Measurements from ENCODE around the gene RFC4. TPM values are rescaled to one million over a fixed set of nuclear protein-coding genes. Genes with fewer than 3 reads are reported as not detected.
"Not testable (repeated sequence)": the region's sequence is repeated elsewhere in the genome, so short reads cannot be mapped to it uniquely, and the experiment has no call there.

The RFC4 gene
- total RNA-seq, 1 donor from 2014 or later = 23.5 TPM

DNA sequence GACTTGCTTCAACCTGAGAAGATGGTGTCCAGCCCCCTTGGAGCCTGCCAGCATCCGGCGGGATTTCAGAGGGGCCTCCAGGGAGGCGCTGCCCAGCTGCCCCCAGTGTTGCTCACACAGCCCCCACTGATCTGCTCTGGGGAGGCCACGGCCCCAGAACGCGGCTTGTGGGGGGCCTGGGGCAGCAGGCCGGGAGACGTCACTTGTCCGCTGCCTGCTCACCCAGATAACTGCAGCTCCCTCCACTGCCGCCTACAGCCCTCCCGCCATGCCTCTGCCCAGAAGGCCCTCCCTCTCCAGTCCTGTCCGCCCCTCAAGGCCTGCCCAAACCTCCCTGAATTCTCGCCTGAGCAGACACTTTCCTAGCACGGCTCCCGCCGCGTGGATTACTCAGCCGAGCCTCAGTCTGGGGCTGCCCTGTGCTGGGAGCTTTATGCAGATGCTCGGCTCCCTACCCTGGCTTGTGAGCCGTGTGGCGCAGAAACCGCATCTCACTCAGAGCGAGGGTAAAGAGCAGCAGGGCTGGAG is 19.1 kb upstream of the RFC4 start:
- H3K27me3 ChIP-seq (ENCODE audit: control insufficient read depth in 3 of 3, insufficient read depth in 3 of 3, low read length in 3 of 3) = peaks cover 39 to 44% (median 42%) of the 10 kb centered on the region in 3 donors
- H3K27ac ChIP-seq (ENCODE audit: low read depth, low read length) = no peak overlapping the region
- H3K9me3 ChIP-seq (ENCODE audit: control insufficient read depth in 3 of 3, low read length in 3 of 3) = no peaks in the 10 kb centered on the region
- no peak overlapping the region for H3K9ac ChIP-seq (ENCODE audit: low read depth in 1 of 3, low read length in 3 of 3)
- H3K4me1 ChIP-seq (ENCODE audit: control insufficient read depth in 3 of 3, insufficient read depth in 3 of 3, low read length in 3 of 3) = peaks cover 7 to 15% (median 8%) of the 10 kb centered on the region in 3 donors
- H3K4me3 ChIP-seq (ENCODE audit: low read length in 3 of 3) = no peak overlapping the region
- H3K36me3 ChIP-seq (ENCODE audit: control insufficient read depth in 3 of 3, insufficient read depth in 3 of 3, low read length in 3 of 3) = no peaks in the 10 kb centered on the region

DNA sequence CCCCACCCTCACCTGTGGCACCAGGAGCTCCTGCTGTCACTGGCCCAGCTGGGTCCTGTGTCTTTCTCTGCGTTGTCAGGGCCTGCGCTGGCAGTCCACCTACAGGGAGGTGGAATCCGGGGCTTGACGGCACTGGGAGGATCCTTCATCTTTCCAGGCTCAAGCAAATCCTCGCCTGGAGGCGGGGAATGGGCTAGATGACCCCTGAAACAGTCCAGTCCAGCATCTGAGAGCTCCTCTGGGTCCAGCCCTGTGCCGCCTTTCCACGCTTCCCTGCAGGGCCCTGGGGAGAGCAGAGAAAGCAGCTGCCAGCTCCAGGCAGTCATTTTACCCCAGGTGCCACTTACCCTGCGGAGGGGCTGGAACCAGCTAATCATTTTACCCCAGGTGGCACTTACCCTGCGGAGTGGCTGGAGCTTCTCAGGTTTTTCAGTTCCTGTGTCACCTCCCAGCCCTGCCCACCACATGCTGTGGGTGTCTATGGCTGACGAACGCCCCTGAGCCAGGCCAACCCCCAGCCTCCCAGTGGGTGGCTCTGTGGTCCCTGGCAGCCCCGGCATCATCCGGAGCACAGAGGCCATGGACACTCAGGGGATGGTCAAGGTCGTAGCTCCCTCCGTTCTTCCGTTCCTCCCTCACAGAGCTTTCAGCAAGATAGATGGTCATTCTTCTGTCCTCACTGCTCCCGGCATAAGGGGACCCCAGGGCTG is 18.3 kb upstream of the RFC4 start:
- no peaks in the 10 kb centered on the region for H3K36me3 ChIP-seq (ENCODE audit: control insufficient read depth in 3 of 3, insufficient read depth in 3 of 3, low read length in 3 of 3)
- no peak overlapping the region for H3K9ac ChIP-seq (ENCODE audit: low read depth in 1 of 3, low read length in 3 of 3)
- H3K4me3 ChIP-seq (ENCODE audit: low read length in 3 of 3) = no peak overlapping the region
- no peaks in the 10 kb centered on the region for H3K9me3 ChIP-seq (ENCODE audit: control insufficient read depth in 3 of 3, low read length in 3 of 3)
- H3K27me3 ChIP-seq (ENCODE audit: control insufficient read depth in 3 of 3, insufficient read depth in 3 of 3, low read length in 3 of 3) = peaks cover 31 to 36% (median 34%) of the 10 kb centered on the region in 3 donors
- H3K27ac ChIP-seq (ENCODE audit: low read depth, low read length) = no peak overlapping the region
- peaks cover 7 to 15% (median 8%) of the 10 kb centered on the region in 3 donors for H3K4me1 ChIP-seq (ENCODE audit: control insufficient read depth in 3 of 3, insufficient read depth in 3 of 3, low read length in 3 of 3)

- Histone ChIP-seq H3K9me3 (ENCODE audit: control insufficient read depth in 3 of 3, low read length in 3 of 3) (no peaks in the 10 kb centered on the region), H3K27me3 (ENCODE audit: control insufficient read depth in 3 of 3, insufficient read depth in 3 of 3, low read length in 3 of 3) (peaks cover 27 to 29% (median 28%) of the 10 kb centered on the region in 3 donors), H3K4me1 (ENCODE audit: control insufficient read depth in 3 of 3, insufficient read depth in 3 of 3, low read length in 3 of 3) (peaks cover 7 to 15% (median 8%) of the 10 kb centered on the region in 3 donors), H3K9ac (ENCODE audit: low read depth in 1 of 3, low read length in 3 of 3) (no peak overlapping the region), H3K27ac (ENCODE audit: low read depth, low read length) (no peak overlapping the region), H3K4me3 (ENCODE audit: low read length in 3 of 3) (no peak overlapping the region), H3K36me3 (ENCODE audit: control insufficient read depth in 3 of 3, insufficient read depth in 3 of 3, low read length in 3 of 3) (no peaks in the 10 kb centered on the region)
Measured at GRCh38 chr3:186823386-186823785, 17.1 kb upstream of the RFC4 start.

GRCh38 chr3:186822388-186822759 is 16.1 kb upstream of the RFC4 start:
- H3K9ac ChIP-seq (ENCODE audit: low read depth in 1 of 3, low read length in 3 of 3); H3K9me3 ChIP-seq (ENCODE audit: control insufficient read depth in 3 of 3, low read length in 3 of 3); H3K27ac ChIP-seq (ENCODE audit: low read depth, low read length); H3K36me3 ChIP-seq (ENCODE audit: control insufficient read depth in 3 of 3, insufficient read depth in 3 of 3, low read length in 3 of 3); H3K4me3 ChIP-seq (ENCODE audit: low read length in 3 of 3): not testable (repeated sequence)
- Histone ChIP-seq H3K27me3 (ENCODE audit: control insufficient read depth in 3 of 3, insufficient read depth in 3 of 3, low read length in 3 of 3) (peaks cover 25 to 27% (median 27%) of the 10 kb centered on the region in 3 donors), H3K4me1 (ENCODE audit: control insufficient read depth in 3 of 3, insufficient read depth in 3 of 3, low read length in 3 of 3) (peaks cover 7 to 11% (median 8%) of the 10 kb centered on the region in 3 donors)

- no peak overlapping the region for H3K9ac ChIP-seq (ENCODE audit: low read depth in 1 of 3, low read length in 3 of 3)
- H3K36me3 ChIP-seq (ENCODE audit: control insufficient read depth in 3 of 3, insufficient read depth in 3 of 3, low read length in 3 of 3) = no peaks in the 10 kb centered on the region
- no peak overlapping the region for H3K4me3 ChIP-seq (ENCODE audit: low read length in 3 of 3)
- no peak overlapping the region for H3K27ac ChIP-seq (ENCODE audit: low read depth, low read length)
- no peaks in the 10 kb centered on the region for H3K9me3 ChIP-seq (ENCODE audit: control insufficient read depth in 3 of 3, low read length in 3 of 3)
- H3K27me3 ChIP-seq (ENCODE audit: control insufficient read depth in 3 of 3, insufficient read depth in 3 of 3, low read length in 3 of 3) = peaks cover 25 to 27% (median 26%) of the 10 kb centered on the region in 3 donors
- peaks cover 7 to 11% (median 8%) of the 10 kb centered on the region in 3 donors for H3K4me1 ChIP-seq (ENCODE audit: control insufficient read depth in 3 of 3, insufficient read depth in 3 of 3, low read length in 3 of 3)
Measured at GRCh38 chr3:186821429-186822387, 15.4 kb upstream of the RFC4 start.

DNA sequence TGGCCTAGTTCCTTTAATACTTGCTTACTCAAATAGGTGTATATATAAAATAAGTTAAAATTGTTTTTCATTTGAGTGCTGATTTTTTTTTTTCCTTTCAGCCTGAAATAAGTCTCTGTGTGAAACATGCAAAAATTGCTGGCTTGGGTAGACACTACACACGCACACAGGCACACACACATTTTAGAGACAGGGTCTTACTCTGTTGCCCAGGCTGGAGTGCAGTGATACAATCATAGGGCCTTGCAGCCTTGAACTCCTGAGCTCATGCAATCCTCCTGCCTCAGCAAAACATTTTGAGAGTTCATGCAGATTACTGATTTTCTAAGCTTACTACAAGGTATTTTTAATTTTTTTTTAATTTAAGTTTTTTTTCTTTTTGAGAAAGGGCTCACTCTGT is 12.7 kb upstream of the RFC4 start:
- H3K4me3 ChIP-seq (ENCODE audit: low read length in 3 of 3) = no peak overlapping the region
- H3K27ac ChIP-seq (ENCODE audit: low read depth, low read length) = no peak overlapping the region
- no peak overlapping the region for H3K9ac ChIP-seq (ENCODE audit: low read depth in 1 of 3, low read length in 3 of 3)
- H3K27me3 ChIP-seq (ENCODE audit: control insufficient read depth in 3 of 3, insufficient read depth in 3 of 3, low read length in 3 of 3) = peaks cover 1 to 8% (median 6%) of the 10 kb centered on the region in 3 donors
- no peaks in the 10 kb centered on the region for H3K4me1 ChIP-seq (ENCODE audit: control insufficient read depth in 3 of 3, insufficient read depth in 3 of 3, low read length in 3 of 3)
- H3K36me3 ChIP-seq (ENCODE audit: control insufficient read depth in 3 of 3, insufficient read depth in 3 of 3, low read length in 3 of 3) = no peaks in the 10 kb centered on the region
- no peaks in the 10 kb centered on the region for H3K9me3 ChIP-seq (ENCODE audit: control insufficient read depth in 3 of 3, low read length in 3 of 3)

GRCh38 chr3:186818516-186818915 is 12.2 kb upstream of the RFC4 start:
- Histone ChIP-seq H3K4me1 (ENCODE audit: control insufficient read depth in 3 of 3, insufficient read depth in 3 of 3, low read length in 3 of 3) (no peaks in the 10 kb centered on the region), H3K4me3 (ENCODE audit: low read length in 3 of 3) (no peak overlapping the region), H3K9me3 (ENCODE audit: control insufficient read depth in 3 of 3, low read length in 3 of 3) (no peaks in the 10 kb centered on the region), H3K9ac (ENCODE audit: low read depth in 1 of 3, low read length in 3 of 3) (no peak overlapping the region), H3K27ac (ENCODE audit: low read depth, low read length) (no peak overlapping the region), H3K36me3 (ENCODE audit: control insufficient read depth in 3 of 3, insufficient read depth in 3 of 3, low read length in 3 of 3) (no peaks in the 10 kb centered on the region), H3K27me3 (ENCODE audit: control insufficient read depth in 3 of 3, insufficient read depth in 3 of 3, low read length in 3 of 3) (peaks cover 6 to 10% (median 8%) of the 10 kb centered on the region in 3 donors)

DNA sequence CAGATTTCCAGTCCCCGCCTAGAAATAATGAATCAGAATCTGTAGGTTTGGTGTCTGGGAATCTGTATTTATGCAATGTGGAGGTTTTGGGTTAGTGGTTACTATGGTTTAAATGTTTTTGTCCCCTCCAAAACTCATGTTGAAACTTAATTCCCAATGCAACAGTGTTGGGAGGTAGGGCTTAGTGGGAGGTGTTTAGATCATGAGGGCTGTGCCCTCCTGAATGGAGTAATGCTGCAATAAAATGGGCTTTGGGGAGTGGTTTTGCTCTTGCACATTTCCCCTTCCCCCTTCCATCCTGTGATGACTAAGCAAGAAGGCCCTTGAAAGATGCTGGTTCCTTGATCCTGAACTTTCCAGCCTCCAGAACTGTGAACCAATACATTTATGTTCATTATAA is 9.2 kb upstream of the RFC4 start:
- no peaks in the 10 kb centered on the region for H3K9me3 ChIP-seq (ENCODE audit: control insufficient read depth in 3 of 3, low read length in 3 of 3)
- no peak overlapping the region for H3K4me3 ChIP-seq (ENCODE audit: low read length in 3 of 3)
- peaks cover 4 to 10% (median 7%) of the 10 kb centered on the region in 3 donors for H3K27me3 ChIP-seq (ENCODE audit: control insufficient read depth in 3 of 3, insufficient read depth in 3 of 3, low read length in 3 of 3)
- no peaks in the 10 kb centered on the region for H3K36me3 ChIP-seq (ENCODE audit: control insufficient read depth in 3 of 3, insufficient read depth in 3 of 3, low read length in 3 of 3)
- no peaks in the 10 kb centered on the region for H3K4me1 ChIP-seq (ENCODE audit: control insufficient read depth in 3 of 3, insufficient read depth in 3 of 3, low read length in 3 of 3)
- no peak overlapping the region for H3K27ac ChIP-seq (ENCODE audit: low read depth, low read length)
- H3K9ac ChIP-seq (ENCODE audit: low read depth in 1 of 3, low read length in 3 of 3) = no peak overlapping the region

DNA sequence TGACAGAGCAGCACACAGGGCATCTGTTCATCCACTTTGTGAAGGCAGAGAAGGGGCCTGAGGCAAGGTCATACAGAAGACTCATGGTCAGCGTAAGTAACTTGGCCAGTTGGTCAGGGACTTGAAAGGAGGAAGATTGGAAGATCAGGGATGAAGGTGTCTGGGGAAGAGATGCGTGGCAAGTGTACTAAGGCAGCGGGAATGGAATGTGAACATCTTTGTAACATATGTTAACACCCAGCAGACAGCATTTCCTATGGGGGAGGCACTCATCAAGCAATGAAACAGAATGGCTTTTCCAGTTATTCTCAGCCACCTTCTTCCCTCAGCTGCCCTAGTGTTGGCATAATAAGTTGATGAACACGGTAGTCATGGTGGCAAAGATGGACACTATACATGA is 7.8 kb upstream of the RFC4 start:
- no peaks in the 10 kb centered on the region for H3K4me1 ChIP-seq (ENCODE audit: control insufficient read depth in 3 of 3, insufficient read depth in 3 of 3, low read length in 3 of 3)
- no peak overlapping the region for H3K9ac ChIP-seq (ENCODE audit: low read depth in 1 of 3, low read length in 3 of 3)
- no peak overlapping the region for H3K4me3 ChIP-seq (ENCODE audit: low read length in 3 of 3)
- no peak overlapping the region for H3K27ac ChIP-seq (ENCODE audit: low read depth, low read length)
- H3K27me3 ChIP-seq (ENCODE audit: control insufficient read depth in 3 of 3, insufficient read depth in 3 of 3, low read length in 3 of 3) = peaks cover 4 to 10% (median 7%) of the 10 kb centered on the region in 3 donors
- H3K9me3 ChIP-seq (ENCODE audit: control insufficient read depth in 3 of 3, low read length in 3 of 3) = no peaks in the 10 kb centered on the region
- H3K36me3 ChIP-seq (ENCODE audit: control insufficient read depth in 3 of 3, insufficient read depth in 3 of 3, low read length in 3 of 3) = no peaks in the 10 kb centered on the region

DNA sequence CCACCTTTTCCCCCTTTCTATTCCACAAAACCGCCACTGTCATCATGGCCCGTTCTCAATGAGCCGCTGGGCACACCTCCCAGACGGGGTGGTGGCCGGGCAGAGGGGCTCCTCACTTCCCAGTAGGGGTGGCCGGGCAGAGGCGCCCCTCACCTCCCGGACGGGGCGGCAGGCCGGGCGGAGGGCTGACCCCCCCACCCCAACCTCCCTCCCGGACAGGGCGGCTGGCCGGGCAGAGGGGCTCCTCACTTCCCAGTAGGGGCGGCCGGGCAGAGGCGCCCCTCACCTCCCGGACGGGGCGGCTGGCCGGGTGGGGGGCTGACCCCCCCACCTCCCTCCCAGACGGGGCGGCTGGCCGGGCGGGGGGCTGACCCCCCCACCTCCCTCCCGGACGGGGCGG is 5.0 kb upstream of the RFC4 start:
- H3K4me3 ChIP-seq (ENCODE audit: low read length in 3 of 3); H3K9ac ChIP-seq (ENCODE audit: low read depth in 1 of 3, low read length in 3 of 3); H3K36me3 ChIP-seq (ENCODE audit: control insufficient read depth in 3 of 3, insufficient read depth in 3 of 3, low read length in 3 of 3); H3K4me1 ChIP-seq (ENCODE audit: control insufficient read depth in 3 of 3, insufficient read depth in 3 of 3, low read length in 3 of 3); H3K27me3 ChIP-seq (ENCODE audit: control insufficient read depth in 3 of 3, insufficient read depth in 3 of 3, low read length in 3 of 3); H3K27ac ChIP-seq (ENCODE audit: low read depth, low read length); H3K9me3 ChIP-seq (ENCODE audit: control insufficient read depth in 3 of 3, low read length in 3 of 3): not testable (repeated sequence)

All from skeletal muscle tissue (tissue), 4 donors.